COLO668 (cell line): ENCODE results near the gene PCDHB15.
"Not testable (repeated sequence)": the region's sequence is repeated elsewhere in the genome, so short reads cannot be mapped to it uniquely, and the experiment has no call there.

Source experiments
- DNase-seq: peaks from one replicate; lab custom pipeline; 2025; ENCODE audit not compliant: unreplicated experiment; lab: John Stamatoyannopoulos, UW

Gene PCDHB15

GRCh38 chr5:141245250-141245717, at the start of gene PCDHB15:
TSS of gene PCDHB15 (plus strand) at chr5:141245395. CDS start at chr5:141245579, 184 bp downstream.
- no peak for DNase-seq

GRCh38 chr5:141196363-141196762, 48.8 kb upstream of the PCDHB15 start:
- DNase-seq: no peak

GRCh38 chr5:141199359-141200235, 45.6 kb upstream of the PCDHB15 start, which contains the start of gene PCDHB11:
TSS of gene PCDHB11 (plus strand) at chr5:141199627. CDS start at chr5:141199775, 148 bp downstream.
- peak; percentile 2 for DNase-seq

DNA sequence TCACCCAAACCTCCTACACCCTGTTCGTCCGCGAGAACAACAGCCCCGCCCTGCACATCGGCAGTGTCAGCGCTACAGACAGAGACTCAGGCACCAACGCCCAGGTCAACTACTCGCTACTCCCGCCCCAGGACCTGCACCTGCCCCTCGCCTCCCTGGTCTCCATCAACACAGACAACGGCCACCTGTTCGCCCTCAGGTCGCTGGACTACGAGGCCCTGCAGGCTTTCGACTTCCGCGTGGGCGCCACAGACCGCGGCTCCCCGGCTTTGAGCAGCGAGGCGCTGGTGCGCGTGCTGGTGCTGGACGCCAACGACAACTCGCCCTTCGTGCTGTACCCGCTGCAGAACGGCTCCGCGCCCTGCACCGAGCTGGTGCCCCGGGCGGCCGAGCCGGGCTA, 44.1 kb upstream of the PCDHB15 start:
- not testable (repeated sequence) for DNase-seq

GRCh38 chr5:141201646-141202045, 43.5 kb upstream of the PCDHB15 start:
- not testable (repeated sequence) for DNase-seq

GRCh38 chr5:141208478-141208877, 36.7 kb upstream of the PCDHB15 start, which contains the start of gene PCDHB12:
TSS of gene PCDHB12 (plus strand) at chr5:141208719. CDS start at chr5:141208908, 189 bp downstream.
- DNase-seq: no peak

- not testable (repeated sequence) for DNase-seq
Observed at GRCh38 chr5:141210281-141210680, 34.9 kb upstream of the PCDHB15 start.

GRCh38 chr5:141210849-141211248, 34.3 kb upstream of the PCDHB15 start:
- not testable (repeated sequence) for DNase-seq

DNA sequence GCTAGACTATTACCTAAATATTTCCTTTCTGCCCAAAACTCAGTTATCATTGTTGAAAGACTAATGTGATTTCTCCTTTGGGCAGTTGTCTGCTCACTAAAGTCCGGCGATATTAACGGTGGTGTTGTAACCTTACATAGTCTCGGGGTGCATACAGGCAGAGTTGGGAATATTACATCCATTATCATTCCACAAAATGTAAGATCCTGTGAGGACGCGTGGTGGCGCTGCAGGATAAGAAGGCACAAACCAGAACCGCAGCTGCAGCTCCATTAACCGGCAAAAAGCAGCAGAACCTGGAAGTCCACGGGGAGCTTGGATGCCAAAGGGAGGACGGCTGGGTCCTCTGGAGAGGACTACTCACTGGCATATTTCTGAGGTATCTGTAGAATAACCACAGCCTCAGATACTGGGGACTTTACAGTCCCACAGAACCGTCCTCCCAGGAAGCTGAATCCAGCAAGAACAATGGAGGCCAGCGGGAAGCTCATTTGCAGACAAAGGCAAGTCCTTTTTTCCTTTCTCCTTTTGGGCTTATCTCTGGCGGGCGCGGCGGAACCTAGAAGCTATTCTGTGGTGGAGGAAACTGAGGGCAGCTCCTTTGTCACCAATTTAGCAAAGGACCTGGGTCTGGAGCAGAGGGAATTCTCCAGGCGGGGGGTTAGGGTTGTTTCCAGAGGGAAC, 31.4 kb upstream of the PCDHB15 start, which contains the start of gene PCDHB13:
PCDHB13 (plus strand) TSS at position 264 of the 684 bp plus-strand sequence; CDS start at position 469, 205 bp downstream.
- DNase-seq: peak; percentile 52

DNA sequence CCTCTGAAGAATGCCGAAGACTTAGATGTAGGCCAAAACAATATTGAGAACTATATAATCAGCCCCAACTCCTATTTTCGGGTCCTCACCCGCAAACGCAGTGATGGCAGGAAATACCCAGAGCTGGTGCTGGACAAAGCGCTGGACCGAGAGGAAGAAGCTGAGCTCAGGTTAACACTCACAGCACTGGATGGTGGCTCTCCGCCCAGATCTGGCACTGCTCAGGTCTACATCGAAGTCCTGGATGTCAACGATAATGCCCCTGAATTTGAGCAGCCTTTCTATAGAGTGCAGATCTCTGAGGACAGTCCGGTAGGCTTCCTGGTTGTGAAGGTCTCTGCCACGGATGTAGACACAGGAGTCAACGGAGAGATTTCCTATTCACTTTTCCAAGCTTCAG, 30.6 kb upstream of the PCDHB15 start:
- not testable (repeated sequence) for DNase-seq

- DNase-seq: not testable (repeated sequence)
Observed at GRCh38 chr5:141215504-141215903, 29.7 kb upstream of the PCDHB15 start.

GRCh38 chr5:141216035-141216434, 29.2 kb upstream of the PCDHB15 start:
- DNase-seq: not testable (repeated sequence)

GRCh38 chr5:141223112-141223783, 21.9 kb upstream of the PCDHB15 start, which contains the start of gene PCDHB14:
TSS of gene PCDHB14 (plus strand) at chr5:141223343. CDS start at chr5:141223506, 163 bp downstream.
- DNase-seq: peak; percentile 0

- DNase-seq: not testable (repeated sequence)
Observed at GRCh38 chr5:141224844-141225243, 20.4 kb upstream of the PCDHB15 start.

DNA sequence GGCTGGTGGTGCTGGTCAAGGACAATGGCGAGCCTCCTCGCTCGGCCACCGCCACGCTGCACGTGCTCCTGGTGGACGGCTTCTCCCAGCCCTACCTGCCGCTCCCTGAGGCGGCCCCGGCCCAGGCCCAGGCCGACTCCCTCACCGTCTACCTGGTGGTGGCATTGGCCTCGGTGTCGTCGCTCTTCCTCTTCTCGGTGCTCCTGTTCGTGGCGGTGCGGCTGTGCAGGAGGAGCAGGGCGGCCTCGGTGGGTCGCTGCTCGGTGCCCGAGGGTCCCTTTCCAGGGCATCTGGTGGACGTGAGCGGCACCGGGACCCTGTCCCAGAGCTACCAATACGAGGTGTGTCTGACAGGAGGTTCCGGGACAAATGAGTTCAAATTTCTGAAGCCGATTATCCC, 19.8 kb upstream of the PCDHB15 start:
- DNase-seq: not testable (repeated sequence)

DNA sequence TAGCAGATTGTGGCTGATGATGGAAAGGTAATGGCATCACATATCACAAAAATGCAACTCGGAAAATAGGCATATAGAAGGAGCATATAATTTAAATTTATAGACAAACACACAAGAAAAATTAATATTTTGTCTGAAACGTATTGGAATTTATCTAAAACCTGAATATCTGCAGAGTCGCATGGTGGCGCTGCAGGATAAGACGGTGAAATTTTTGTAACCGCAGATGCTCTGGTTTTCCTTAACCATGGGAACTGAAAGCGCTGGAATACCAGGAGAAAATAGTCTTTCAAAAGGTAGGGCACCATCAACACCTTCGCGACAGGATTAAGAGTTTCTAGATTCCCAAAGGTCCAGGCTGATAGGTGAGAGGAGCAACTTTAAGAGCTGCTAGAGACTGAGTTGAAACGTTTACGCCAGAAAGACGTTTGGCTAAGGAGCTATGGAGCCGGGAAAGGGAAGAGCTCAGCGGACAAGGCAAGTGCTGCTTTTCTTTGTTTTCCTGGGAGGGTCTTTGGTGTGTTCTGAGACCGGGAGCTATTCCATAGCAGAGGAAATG, 11.0 kb upstream of the PCDHB15 start:
- DNase-seq: no peak

GRCh38 chr5:141235922-141236321, 9.3 kb upstream of the PCDHB15 start:
- DNase-seq: not testable (repeated sequence)

- no peak for DNase-seq
Observed at GRCh38 chr5:141236516-141237313, 8.5 kb upstream of the PCDHB15 start.

GRCh38 chr5:141241496-141241895, 3.7 kb upstream of the PCDHB15 start:
- DNase-seq: no peak

DNA sequence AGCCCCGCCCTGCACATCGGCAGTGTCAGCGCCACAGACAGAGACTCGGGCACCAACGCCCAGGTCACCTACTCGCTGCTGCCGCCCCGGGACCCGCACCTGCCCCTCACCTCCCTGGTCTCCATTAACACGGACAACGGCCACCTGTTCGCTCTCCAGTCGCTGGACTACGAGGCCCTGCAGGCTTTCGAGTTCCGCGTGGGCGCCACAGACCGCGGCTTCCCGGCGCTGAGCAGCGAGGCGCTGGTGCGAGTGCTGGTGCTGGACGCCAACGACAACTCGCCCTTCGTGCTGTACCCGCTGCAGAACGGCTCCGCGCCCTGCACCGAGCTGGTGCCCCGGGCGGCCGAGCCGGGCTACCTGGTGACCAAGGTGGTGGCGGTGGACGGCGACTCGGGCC, 1.8 kb downstream of the PCDHB15 start:
- not testable (repeated sequence) for DNase-seq
